Activated T-helper 2 cell treated with anti-CD3 and anti-CD28 coated beads, Interferon-gamma antibody, Interleukin-2, Interleukin-4, amounts not matched to agents 10 μg/mL and 5 μg/mL and 100 μg/mL, durations not matched to agents 14 hours and 24 hours and 36 hours (primary cell): ENCODE data around the gene CD2BP2. TPM values are rescaled to one million over a fixed set of nuclear protein-coding genes. Genes with fewer than 3 reads are reported as not detected.
A peak's percentile ranks its signal among the peaks of the same experiment; 100 is the strongest.
"Not testable (repeated sequence)": the region's sequence is repeated elsewhere in the genome, so short reads cannot be mapped to it uniquely, and the experiment has no call there.

Experiments
- DNase-seq: peaks from one replicate; pipeline ENCODE4 v3.0.0; 2021; ENCODE audit warnings: low spot score
- H3K27ac Mint-ChIP-seq: one replicate; pipeline ENCODE4 v1.8.0; 2021; ENCODE audit warnings: mixed read lengths
- H3K27me3 Mint-ChIP-seq: one replicate; pipeline ENCODE4 v1.8.0; 2021; ENCODE audit warnings: low read depth, mixed read lengths
- H3K36me3 Mint-ChIP-seq: one replicate; pipeline ENCODE4 v1.8.0; 2021; ENCODE audit warnings: low read depth, mixed read lengths
- H3K4me1 Mint-ChIP-seq: one replicate; pipeline ENCODE4 v1.8.0; 2021; ENCODE audit warnings: low read depth, mixed read lengths
- H3K4me3 Mint-ChIP-seq: one replicate; pipeline ENCODE4 v1.8.0; 2021; ENCODE audit warnings: low read depth, mild to moderate bottlenecking, moderate library complexity, mixed read lengths
- H3K9me3 Mint-ChIP-seq: one replicate; pipeline ENCODE4 v1.8.0; 2021; ENCODE audit warnings: mixed read lengths
- intact Hi-C: fragments of 100-400 bp; cut with micrococcal nuclease; formaldehyde crosslinking; loops from one replicate; pipeline ENCODE4 v1.15.1; 2023
- total RNA-seq: library from RNA; stranded (reverse); gene quantifications from 2 replicates; pipeline ENCODE4 v1.2.3, GENCODE V29; 2022

Gene CD2BP2
- total RNA-seq, result 80.1 and 84.5 TPM in 2 replicates

DNA sequence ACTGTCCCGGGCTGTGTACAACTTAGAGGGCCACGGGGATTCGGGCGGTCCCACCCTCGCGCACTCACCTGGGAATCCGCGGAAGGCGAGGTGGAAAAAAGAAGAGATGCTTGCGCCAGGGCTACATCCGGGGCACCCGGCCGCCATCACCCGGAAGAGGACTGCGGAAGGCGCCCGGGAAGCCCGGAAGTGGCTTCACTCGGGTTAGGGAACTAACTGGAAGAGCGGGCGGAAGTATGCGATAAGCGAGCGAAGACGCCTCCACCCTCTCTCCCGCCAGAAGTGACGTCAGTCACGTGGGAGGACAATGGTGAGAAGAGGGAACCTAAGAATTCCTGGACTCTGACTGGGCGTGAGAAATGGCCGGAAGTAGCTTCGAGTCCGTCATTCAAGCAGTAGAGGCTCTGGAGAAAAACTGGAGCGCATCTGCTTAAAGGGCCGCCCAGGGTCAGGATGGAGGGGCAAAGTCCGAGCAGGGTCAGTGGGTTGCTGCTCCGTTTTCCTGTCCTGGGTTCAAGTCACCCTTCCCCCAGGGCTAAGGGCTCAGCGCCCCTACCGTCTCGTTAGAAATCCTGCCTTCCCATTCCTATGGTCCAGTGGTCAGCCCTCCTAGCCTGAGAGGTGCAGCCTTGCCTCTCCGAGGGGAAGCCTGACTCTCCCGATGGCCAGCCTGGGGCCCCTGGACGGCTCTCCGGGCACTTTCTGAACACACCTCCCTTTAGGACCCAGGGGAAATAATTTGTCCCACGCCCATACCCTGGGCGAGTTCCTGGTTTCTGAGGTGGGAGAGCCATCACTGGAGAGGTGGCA, at the start of gene CD2BP2:
TSS of gene CD2BP2 (minus strand) at position 165 of the 810 bp plus-strand sequence. CDS start 627 bp downstream, outside the sequence.
- Mint-ChIP-seq H3K27ac (peak within 1 kb of the TSS; percentile 89), H3K36me3 (peaks cover 71% of the 10 kb centered on the region), H3K4me1 (peaks cover 37% of the 10 kb centered on the region), H3K9me3 (no peaks in the 10 kb centered on the region), H3K4me3 (peak within 1 kb of the TSS; percentile 93), H3K27me3 (no peaks in the 10 kb centered on the region)
- peak; percentile 84 for DNase-seq
- intact Hi-C loops, result loop anchor here (1.0 to 10.0 kb wide), 3 partner anchors 15 to 291 kb away; partner anchors contain the start of genes ALDOA, TBC1D10B and ZNF771

DNA sequence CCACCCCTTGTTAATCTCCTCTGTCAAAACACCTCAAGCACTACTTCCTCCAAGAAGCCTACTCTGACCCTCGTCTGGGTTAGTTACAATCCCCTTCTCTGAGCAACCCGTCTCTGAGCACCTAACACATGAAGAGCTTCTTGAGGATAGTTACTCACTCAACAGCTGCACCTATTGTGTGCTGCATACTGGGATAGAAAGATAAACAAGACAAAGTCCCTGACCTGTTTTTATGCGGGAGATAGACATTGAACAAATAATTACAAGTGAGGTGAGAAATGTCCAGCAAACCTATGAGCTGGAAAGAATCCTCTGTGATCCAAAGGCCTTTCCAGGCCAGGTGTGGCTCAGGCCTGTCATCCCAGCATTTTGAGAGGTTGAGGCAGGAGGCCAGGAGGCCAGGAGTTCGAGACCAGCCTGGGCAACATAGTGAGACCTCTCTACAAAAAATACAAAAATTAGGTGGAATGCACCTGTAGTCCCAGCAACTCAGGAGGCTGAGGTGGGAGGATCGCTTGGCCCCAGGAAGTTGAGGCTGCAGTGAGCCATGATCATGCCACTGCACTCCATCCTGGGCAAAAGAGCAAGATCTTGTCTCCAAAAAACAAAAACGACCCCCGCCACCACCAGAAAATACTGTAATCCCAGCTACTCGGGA, 46.8 kb upstream of the CD2BP2 start:
- H3K9me3 Mint-ChIP-seq, result no peaks in the 10 kb centered on the region
- intact Hi-C loops, result loop anchor here (10.0 kb wide), 2 partner anchors 47 to 307 kb away; partner anchors contain the start of genes CD2BP2, TBX6 and YPEL3
- H3K27ac Mint-ChIP-seq, result peak overlapping the region; percentile 40
- DNase-seq, result no peak
- H3K36me3 Mint-ChIP-seq, result peaks cover 21% of the 10 kb centered on the region
- H3K4me3 Mint-ChIP-seq, result peak overlapping the region; percentile 61
- H3K27me3 Mint-ChIP-seq, result no peaks in the 10 kb centered on the region
- H3K4me1 Mint-ChIP-seq, result peaks cover 31% of the 10 kb centered on the region

DNA sequence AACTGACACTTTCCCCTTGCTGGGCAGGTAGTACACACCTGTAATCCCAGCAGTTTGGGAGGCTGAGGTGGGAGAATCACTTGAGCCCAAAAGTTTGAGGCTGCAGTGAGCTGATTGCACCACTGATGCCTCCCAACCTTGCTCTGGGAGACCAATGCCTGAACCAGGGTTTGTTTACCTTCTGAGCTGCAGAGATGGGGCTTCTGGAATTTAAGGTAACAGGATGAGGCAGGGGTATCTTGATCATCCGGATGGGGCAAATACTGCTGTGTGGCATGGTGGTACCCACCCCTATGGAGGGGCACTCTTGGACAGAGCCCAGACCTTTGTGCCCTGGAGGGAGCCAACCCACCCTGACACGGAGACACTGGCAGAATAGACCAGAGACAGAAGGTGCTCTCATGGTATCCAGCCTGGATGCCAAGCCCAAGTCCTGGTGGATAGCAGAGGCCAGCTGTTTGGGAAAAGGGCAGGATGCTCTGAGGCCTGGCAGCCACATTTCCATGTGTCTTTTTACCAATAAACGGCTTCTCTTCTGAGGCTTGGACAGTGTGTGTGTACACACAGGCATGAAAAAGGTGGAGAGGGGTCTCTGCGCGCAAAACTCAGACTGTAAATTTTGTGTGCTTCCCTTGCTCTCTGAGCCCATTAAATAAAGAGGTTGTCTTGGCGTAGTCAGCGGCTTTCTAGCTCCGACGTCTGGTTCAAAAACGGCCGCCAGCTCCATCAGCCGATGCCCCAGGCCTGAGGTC, 44.5 kb upstream of the CD2BP2 start:
- peak overlapping the region; percentile 88 for H3K27ac Mint-ChIP-seq
- H3K36me3 Mint-ChIP-seq, result peaks cover 28% of the 10 kb centered on the region
- intact Hi-C loops, result loop anchor here (1.0 to 10.0 kb wide), 3 partner anchors 10 to 305 kb away; partner anchors contain the start of genes CD2BP2, TBX6 and YPEL3
- peak overlapping the region; percentile 86 for H3K4me3 Mint-ChIP-seq
- no peak for DNase-seq
- H3K27me3 Mint-ChIP-seq, result no peaks in the 10 kb centered on the region
- H3K9me3 Mint-ChIP-seq, result no peaks in the 10 kb centered on the region
- H3K4me1 Mint-ChIP-seq, result peaks cover 39% of the 10 kb centered on the region

DNA sequence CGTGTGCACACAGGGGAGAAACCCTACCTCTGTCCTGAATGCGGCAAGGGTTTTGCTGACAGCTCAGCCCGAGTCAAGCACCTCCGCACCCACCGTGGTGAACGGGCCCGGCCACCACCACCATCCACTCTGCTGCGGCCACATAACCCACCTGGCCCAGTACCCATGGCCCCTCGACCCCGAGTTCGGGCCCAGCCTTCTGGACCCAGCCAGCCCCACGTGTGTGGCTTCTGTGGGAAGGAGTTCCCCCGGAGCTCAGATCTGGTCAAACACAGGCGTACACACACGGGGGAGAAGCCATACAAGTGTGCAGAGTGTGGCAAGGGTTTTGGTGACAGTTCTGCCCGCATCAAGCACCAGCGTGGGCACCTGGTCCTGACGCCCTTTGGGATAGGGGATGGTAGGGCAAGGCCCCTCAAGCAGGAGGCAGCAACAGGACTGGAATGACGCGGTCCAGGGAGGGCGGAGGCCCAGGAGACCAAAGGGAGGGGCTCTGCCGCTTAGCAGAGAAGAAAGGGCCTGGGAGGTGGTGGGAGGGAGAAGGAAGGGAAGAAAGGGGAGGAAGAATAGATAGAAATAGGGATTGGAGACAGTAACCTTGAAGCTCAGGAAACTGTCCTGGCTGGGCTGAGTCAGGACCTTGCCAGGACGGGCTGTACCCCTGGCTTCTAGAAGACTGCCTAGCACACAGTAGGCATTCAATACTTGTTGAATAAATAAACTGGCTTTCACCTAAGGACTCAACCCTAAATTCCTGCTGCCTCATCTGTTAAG, 43.7 kb upstream of the CD2BP2 start:
- intact Hi-C loops, result no loop called here
- peak overlapping the region; percentile 42 for H3K4me3 Mint-ChIP-seq
- H3K27ac Mint-ChIP-seq, result peak overlapping the region; percentile 38
- DNase-seq, result no peak
- H3K4me1 Mint-ChIP-seq, result peaks cover 41% of the 10 kb centered on the region
- H3K9me3 Mint-ChIP-seq, result no peaks in the 10 kb centered on the region
- peaks cover 28% of the 10 kb centered on the region for H3K36me3 Mint-ChIP-seq
- no peaks in the 10 kb centered on the region for H3K27me3 Mint-ChIP-seq

DNA sequence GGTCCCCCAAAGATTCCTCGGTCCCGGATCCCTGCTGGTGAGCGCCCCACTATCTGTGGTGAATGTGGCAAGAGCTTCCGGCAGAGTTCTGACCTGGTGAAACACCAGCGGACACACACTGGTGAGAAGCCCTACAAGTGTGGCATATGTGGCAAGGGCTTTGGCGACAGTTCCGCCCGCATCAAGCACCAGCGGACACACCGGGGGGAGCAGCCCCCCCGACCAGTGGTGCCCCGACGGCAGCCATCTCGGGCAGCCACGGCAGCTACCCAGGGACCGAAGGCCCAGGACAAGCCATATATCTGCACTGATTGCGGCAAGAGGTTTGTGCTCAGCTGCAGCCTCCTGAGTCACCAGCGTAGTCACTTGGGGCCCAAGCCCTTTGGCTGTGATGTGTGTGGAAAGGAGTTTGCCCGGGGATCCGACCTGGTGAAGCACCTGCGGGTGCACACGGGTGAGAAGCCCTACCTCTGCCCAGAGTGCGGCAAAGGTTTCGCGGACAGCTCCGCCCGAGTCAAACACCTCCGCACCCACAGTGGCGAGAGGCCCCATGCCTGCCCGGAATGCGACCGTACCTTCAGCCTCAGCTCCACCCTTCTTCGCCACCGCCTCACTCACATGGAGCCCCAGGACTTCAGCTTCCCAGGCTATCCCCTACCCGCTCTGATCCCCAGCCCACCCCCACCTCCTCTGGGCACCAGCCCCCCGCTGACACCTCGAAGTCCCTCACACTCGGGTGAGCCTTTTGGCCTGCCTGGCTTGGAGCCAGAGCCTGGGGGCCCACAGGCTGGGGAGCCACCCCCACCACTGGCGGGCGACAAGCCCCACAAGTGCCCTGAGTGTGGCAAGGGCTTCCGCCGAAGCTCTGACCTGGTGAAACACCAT, 42.9 kb upstream of the CD2BP2 start:
- H3K4me3 Mint-ChIP-seq, result no peak overlapping the region

DNA sequence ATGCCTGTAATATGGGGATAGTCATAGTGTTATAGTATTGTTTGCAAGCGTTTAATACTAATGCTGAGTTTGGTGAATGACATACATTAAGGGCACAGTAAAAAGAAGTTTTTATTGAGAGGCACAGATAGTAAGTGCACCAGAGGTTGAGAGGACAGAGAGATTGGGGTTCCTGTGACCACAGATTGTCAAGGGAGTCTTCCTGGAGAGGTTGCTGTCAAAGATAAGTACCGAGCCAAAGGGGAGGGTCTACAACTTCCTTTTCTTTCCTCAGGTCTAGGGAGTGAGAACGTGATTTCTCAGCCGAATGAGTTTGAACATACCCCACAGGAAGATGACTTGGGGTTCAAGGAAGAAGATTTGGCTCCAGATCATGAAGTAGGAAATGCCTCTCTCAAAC, 41.9 kb upstream of the CD2BP2 start:
- H3K36me3 Mint-ChIP-seq, result peaks cover 28% of the 10 kb centered on the region
- peaks cover 41% of the 10 kb centered on the region for H3K4me1 Mint-ChIP-seq
- intact Hi-C loops, result no loop called here

More for the DNA sequence above, 42.9 kb upstream of the CD2BP2 start:
- no peaks in the 10 kb centered on the region for H3K9me3 Mint-ChIP-seq
- peaks cover 41% of the 10 kb centered on the region for H3K4me1 Mint-ChIP-seq
- no peak for DNase-seq
- H3K27ac Mint-ChIP-seq, result no peak overlapping the region
- intact Hi-C loops, result no loop called here
- peaks cover 28% of the 10 kb centered on the region for H3K36me3 Mint-ChIP-seq
- H3K27me3 Mint-ChIP-seq, result no peaks in the 10 kb centered on the region

DNA sequence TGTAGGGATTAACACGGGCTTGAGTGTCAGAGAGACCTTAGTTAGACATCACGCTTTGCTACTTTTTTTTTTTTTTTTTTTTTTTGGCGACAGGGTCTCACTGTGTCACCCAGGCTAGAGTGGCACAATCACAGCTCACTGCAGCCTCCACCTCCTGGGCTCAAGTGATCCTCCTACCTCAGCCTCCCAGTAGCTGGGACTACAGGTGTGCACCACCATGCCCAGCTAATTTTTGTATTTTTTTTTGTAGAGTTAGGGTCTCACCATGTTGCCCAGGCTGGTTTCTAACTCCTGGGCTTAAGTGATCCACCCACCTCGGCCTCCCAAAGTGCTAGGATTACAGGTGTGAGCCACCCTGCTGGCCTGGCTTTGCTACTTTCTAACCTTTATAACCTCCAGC, 41.5 kb upstream of the CD2BP2 start:
- DNase-seq, H3K27me3 Mint-ChIP-seq, H3K27ac Mint-ChIP-seq, intact Hi-C loops, H3K9me3 Mint-ChIP-seq: not testable (repeated sequence)
- H3K4me3 Mint-ChIP-seq, result peak overlapping the region; percentile 87
- H3K36me3 Mint-ChIP-seq, result peaks cover 28% of the 10 kb centered on the region
- H3K4me1 Mint-ChIP-seq, result peaks cover 40% of the 10 kb centered on the region

More for the DNA sequence above, 41.9 kb upstream of the CD2BP2 start:
- no peak overlapping the region for H3K27ac Mint-ChIP-seq
- DNase-seq, result no peak
- no peaks in the 10 kb centered on the region for H3K27me3 Mint-ChIP-seq
- H3K4me3 Mint-ChIP-seq, result peak overlapping the region; percentile 87
- H3K9me3 Mint-ChIP-seq, result no peaks in the 10 kb centered on the region

DNA sequence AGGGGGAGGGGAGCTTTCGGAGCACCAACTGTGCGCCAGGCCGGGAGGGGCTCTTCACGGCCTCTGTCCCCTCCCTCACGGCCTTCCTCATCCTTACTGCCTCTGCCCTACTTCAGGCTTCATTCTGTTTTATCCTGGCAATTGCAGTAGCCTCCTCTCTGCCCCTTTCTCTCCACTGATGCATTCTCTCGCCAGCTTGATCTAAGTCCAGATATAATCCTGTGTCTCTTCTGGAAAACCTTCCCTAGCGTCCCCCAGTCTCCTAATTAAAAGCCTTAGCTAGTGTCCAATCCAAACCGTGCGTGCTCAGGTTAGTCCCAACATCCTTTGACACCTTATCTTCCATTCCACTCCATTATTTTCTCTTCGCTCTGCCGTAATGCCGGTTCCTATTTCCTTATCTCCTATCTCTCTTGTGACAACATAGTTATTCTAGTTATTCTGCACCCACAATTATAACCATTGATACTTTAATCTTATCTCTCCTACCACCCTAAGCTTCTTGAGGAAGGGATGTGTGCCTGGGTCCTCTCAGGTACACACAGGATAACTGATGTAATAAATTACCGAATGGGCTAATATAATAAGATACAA, 41.0 kb upstream of the CD2BP2 start:
- no peaks in the 10 kb centered on the region for H3K27me3 Mint-ChIP-seq
- intact Hi-C loops, result loop anchor here (1.0 kb wide), 1 partner anchor 14 kb away; the partner anchor contains the start of gene SEPTIN1
- peaks cover 37% of the 10 kb centered on the region for H3K4me1 Mint-ChIP-seq
- no peaks in the 10 kb centered on the region for H3K9me3 Mint-ChIP-seq
- peak overlapping the region; percentile 87 for H3K4me3 Mint-ChIP-seq
- H3K27ac Mint-ChIP-seq, result peak overlapping the region; percentile 88
- H3K36me3 Mint-ChIP-seq, result peaks cover 28% of the 10 kb centered on the region
- no peak for DNase-seq

DNA sequence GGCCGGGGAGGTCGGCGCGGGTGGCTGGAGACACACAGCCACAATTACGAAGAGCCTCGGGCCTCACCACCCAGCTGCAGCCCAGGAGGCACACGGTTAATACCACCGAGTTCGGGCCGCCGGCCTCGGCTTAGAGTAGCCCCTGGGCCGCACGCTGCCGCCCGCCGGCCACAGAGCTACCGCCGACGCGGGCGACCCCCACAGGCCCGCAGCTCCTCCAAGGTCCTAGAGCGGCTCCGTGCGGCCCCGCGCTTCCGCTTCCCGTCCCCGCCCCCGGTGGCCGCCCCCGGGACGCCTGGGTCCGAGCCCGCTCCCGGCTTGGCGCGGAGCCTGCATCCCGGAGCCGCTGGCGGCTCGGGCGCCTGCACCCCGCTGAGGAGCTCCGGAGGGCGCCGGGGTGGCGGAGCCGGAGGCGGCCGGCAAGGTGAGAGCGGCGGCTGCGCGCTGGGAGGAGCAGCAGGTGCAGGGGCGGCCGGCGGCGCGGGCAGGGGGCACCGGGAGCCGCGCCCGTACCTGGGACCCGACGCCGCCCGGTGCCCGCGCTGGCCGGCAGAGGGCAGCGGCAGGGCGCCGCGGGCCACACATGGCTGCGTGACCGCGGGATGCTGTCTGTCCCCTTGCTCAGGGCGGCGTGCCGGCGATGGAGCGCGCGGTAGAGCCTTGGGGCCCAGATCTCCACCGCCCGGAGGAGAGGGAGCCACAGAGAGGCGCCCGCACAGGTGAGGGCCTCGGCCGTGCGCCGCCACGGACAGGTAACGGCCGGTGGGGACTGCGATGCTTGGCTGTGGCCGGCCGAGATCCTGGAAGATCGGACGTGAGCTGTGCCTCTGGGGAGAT, 40.3 kb upstream of the CD2BP2 start, which contains the start of gene ZNF48:
TSS of gene ZNF48 (plus strand) at position 266 of the 837 bp plus-strand sequence. CDS start at position 641, 375 bp downstream.
- Mint-ChIP-seq H3K27ac (peak within 1 kb of the TSS; percentile 88), H3K9me3 (no peaks in the 10 kb centered on the region), H3K36me3 (peaks cover 28% of the 10 kb centered on the region), H3K27me3 (no peaks in the 10 kb centered on the region), H3K4me3 (peak within 1 kb of the TSS; percentile 87), H3K4me1 (peaks cover 33% of the 10 kb centered on the region)
- intact Hi-C loops, result loop anchor here (1.0 kb wide), 1 partner anchor 13 kb away; the partner anchor contains the start of gene SEPTIN1
- peak; percentile 41 for DNase-seq

DNA sequence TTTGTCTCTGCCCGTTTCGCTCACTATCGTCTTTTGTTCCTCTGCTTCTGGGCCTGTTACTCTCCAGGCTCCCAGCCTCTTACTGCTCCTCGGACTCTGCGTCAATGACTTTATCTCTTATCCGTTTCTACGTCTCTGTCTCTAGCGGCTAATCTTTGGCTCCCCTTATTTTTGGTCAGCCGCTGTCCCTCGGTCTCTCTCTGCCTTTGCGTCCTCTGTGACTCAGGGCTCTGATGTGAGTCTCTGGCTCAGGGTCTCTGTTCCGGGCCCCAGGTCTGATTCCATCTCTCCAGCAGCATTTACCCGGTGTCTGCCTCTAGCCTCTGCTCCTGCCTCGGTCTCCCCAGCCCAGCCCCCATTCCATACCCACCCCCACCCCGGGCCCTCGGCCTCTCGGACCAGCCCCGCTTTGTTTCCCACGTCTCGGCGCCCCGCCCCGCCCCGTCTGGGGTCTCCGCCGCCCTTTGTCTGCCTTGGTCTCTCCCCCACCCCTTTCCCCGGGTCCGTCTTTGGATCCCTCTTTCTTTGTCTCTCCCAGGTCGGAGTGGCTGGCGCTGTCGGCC, 39.6 kb upstream of the CD2BP2 start:
- no peak for DNase-seq
- H3K36me3 Mint-ChIP-seq, result peaks cover 28% of the 10 kb centered on the region
- H3K9me3 Mint-ChIP-seq, result no peaks in the 10 kb centered on the region
- peaks cover 26% of the 10 kb centered on the region for H3K4me1 Mint-ChIP-seq
- peak overlapping the region; percentile 86 for H3K4me3 Mint-ChIP-seq
- H3K27me3 Mint-ChIP-seq, result no peaks in the 10 kb centered on the region
- intact Hi-C loops, result loop anchor here (1.0 kb wide), 1 partner anchor 12 kb away; the partner anchor contains the start of gene SEPTIN1
- H3K27ac Mint-ChIP-seq, result peak overlapping the region; percentile 78
